GM13977 (cell line): Measurements from ENCODE around the gene SP9.
A peak's percentile ranks its signal among the peaks of the same experiment; 100 is the strongest.

Experiments used
- DNase-seq: peaks from one replicate; pipeline ENCODE4 v3.0.0; 2012; ENCODE audit warnings: low spot score
- CTCF ChIP-seq: IDR thresholded peaks from 2 replicates; pipeline ENCODE4 v1.5.1; 2012; ENCODE audit warnings: mild to moderate bottlenecking, control low read depth; ENCODE audit not compliant: insufficient read depth; ENCODE audit errors: extremely low read depth, missing control alignments
- in situ Hi-C: fragments of 300-500 bp; cut with MboI; formaldehyde crosslinking; loops from one replicate; pipeline ENCODE4 v1.12.0; 2022; ENCODE audit warnings: low sequenced_read_pairs, low pct_unique_long_range_greater_than_20kb, mixed read lengths, inconsistent platforms; ENCODE audit not compliant: unreplicated experiment

Gene SP9

GRCh38 chr2:174340400-174341292 lies 5.9 kb downstream of the SP9 start:
- DNase-seq: peak; percentile 37
- in situ Hi-C loops: loop anchor here (10.0 to 25.0 kb wide), 2 partner anchors 936 to 1747 kb away; partner anchors contain the start of genes EVX2, HOXD12 and HOXD13
- TF ChIP-seq CTCF: no peak

DNA sequence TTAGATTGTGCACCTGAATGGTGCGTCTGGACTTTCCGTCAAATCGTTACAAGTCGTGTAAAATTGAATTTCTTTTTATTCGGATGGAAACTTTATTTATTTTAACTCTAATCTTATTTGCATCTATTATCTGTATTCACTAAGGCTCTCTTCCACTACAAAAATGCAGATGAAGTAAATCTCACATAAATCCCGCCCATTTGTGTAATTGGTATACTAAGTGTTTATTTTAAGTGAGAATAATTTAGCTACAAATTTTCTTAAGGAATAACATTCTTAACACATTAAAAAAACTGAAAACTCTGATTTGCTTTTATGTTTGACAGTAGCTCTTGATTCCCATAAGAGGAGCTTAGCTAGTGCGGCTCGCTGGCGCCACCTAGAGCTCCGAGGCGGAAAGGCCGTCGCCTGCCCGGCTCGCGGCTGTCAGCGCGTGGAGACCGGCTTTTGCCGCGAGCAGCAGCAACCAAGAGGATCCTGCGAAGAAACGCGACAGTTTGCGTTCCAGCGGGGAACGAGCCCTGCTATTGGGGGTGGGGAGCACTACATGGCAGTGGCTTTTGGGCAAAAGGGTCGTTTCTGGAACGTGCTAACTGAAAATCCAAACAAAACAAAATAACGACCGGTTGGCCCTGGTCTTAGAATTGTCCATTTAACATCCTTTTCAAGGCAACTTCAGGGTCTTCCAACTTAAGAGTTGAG lies 6.7 kb downstream of the SP9 start:
- peak; percentile 90 for DNase-seq
- TF ChIP-seq CTCF: peak; percentile 99
- in situ Hi-C loops: loop anchor here (10.0 to 25.0 kb wide), 2 partner anchors 937 to 1746 kb away; partner anchors contain the start of genes EVX2, HOXD12 and HOXD13

- in situ Hi-C loops: loop anchor here (10.0 to 25.0 kb wide), 2 partner anchors 937 to 1745 kb away; partner anchors contain the start of genes EVX2, HOXD12 and HOXD13
- TF ChIP-seq CTCF: no peak
- peak; percentile 24 for DNase-seq
These were observed 7.4 kb downstream of the SP9 start for GRCh38 chr2:174341995-174342685.

- in situ Hi-C loops: loop anchor here (10.0 to 25.0 kb wide), 2 partner anchors 938 to 1744 kb away; partner anchors contain the start of genes EVX2, HOXD12 and HOXD13
- no peak for TF ChIP-seq CTCF
- peak; percentile 45 for DNase-seq
These were observed 8.1 kb downstream of the SP9 start for GRCh38 chr2:174342686-174343342.

DNA sequence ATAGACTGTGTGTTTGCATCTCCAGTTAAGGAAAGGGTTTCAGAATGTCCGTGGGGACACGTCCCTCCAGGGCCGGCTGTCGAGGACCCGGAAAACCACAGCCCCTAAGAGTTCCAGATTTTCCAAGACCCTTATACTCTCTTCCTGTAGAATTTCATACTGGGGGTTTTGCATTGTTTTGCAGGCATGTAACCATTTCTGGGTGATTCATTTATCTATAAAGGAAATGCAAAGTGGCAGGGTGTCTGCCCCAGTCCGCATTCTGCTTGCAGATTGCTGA lies 8.5 kb downstream of the SP9 start:
- in situ Hi-C loops: loop anchor here (10.0 to 25.0 kb wide), 2 partner anchors 938 to 1744 kb away; partner anchors contain the start of genes EVX2, HOXD12 and HOXD13
- TF ChIP-seq CTCF: no peak
- DNase-seq: no peak
